Ureter (tissue), 1 donor: ENCODE data around the gene MEOX2. TPM values are rescaled to one million over a fixed set of nuclear protein-coding genes. Genes with fewer than 3 reads are reported as not detected.

Experiments used
- DNase-seq: peaks from one replicate; pipeline ENCODE4 v3.0.0-alpha.2; 2020; ENCODE audit warnings: low spot score
- total RNA-seq: library from RNA; stranded (reverse); gene quantifications from one replicate; pipeline ENCODE4 v1.2.4, GENCODE V29; 2023
- donor health status: DM: yes; HTN: yes; CAD: no.

MEOX2 gene
- 5.6 TPM for total RNA-seq

GRCh38 chr7:15686295-15686956 lies at the start of gene MEOX2:
Gene MEOX2, minus strand, starts transcription at chr7:15686683. Its CDS starts 281 bp downstream, at chr7:15686402.
- peak; percentile 64 for DNase-seq

- DNase-seq: no peak
These were observed 43.3 kb upstream of the MEOX2 start for GRCh38 chr7:15729746-15730145.

GRCh38 chr7:15725051-15725450 lies 38.6 kb upstream of the MEOX2 start:
- no peak for DNase-seq

DNA sequence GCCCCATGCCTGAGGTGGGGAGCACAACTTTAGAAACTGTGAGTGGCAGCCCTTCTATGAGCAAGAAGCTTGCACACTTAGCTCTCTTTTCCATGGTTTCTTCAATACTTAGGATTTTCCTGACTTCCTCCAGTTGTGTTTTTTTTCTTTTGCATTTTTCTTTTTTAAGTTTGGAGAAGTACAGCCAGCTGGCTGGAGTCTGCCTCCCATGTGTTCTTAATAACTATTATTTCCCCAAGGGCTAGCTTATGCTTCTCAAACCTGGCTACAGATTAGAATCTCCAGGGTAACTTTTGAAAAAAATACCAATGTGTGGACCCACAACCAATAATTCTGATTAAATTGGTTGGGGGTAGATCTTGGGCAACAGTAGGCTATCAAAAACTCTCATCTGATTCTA lies 37.4 kb upstream of the MEOX2 start:
- DNase-seq: no peak

DNA sequence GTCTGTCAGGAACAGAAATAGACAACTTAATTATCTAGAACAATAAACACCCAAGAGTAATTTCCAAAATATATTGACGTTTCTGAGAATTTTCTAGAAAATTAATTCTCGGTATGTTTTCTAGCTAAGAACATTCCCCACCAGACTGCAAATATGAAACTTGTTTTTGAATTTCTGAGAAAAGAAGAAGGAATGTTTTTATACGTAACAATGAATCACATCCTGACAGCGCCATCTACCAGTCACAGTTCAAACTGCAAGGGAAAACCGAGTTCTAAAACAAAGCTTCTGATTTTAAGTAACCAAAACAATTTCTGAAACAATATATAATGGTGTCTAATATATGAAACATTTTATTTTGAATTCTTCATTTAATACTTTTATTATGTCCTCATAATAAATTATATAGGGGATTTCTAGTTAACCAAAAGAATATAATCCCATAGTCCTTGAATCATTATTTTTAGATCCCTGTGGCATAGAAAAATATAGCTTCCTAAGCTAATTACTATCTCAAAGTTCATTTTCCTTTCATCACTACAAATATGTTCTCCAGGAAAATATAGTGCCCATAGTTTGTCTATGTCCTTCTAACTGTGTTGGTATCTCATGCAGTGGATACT lies 34.5 kb upstream of the MEOX2 start:
- no peak for DNase-seq

DNA sequence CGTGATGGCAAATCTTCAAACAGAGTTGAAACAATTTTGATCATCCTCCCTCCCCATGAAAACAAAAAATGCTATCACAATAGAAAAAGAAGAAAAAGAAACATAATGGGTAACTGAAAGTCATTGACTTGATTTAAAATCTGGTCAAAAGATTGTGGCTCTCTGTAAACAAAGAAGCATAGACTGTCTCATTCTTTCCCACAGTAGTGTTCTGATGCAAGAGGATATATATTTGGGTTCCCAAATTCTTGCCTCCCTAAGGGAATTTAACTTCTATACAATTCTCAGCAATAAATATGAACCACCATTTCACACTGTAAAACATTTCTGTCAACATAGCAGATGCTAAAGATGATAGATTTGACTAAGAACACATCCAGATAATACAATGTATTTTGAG lies 32.8 kb upstream of the MEOX2 start:
- no peak for DNase-seq

DNA sequence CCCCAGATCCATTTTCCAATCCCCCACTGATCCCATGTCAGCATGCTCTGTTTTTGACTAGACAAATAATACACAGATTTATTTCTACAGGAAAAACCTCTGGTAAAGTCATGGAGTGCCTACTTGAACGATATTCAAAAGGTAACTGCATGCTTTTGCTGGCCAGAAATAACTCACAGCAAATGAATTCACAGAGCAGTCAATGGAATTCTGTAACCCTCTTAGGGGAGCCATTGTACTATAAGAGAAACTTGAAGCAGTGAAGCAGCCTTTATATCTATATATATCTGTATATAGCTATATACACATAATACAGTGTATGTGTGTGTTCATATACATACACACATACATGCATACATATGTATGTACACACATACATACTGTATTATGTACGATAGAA lies 29.0 kb upstream of the MEOX2 start:
- DNase-seq: no peak

DNA sequence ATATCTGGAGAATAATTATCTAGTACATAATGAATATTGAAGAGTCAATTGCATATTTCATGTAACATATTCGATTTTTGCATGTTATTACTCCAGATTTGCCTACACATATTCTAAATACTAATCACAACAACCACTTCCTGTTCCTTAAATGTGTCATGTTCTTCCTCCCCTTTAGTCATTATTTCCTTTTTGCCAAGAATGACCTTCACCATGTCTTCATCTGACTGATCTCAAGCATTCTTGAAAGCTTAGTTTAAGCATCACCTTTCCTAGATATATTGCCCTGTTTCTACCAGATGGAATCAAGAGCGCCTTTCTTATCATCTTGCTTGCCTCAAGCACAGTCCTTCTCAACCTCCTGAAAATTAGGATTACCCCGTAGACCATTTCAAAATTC lies 23.5 kb upstream of the MEOX2 start:
- DNase-seq: no peak

GRCh38 chr7:15707570-15707969 lies 21.1 kb upstream of the MEOX2 start:
- DNase-seq: no peak

- no peak for DNase-seq
These were observed 17.2 kb upstream of the MEOX2 start for GRCh38 chr7:15703732-15704131.

DNA sequence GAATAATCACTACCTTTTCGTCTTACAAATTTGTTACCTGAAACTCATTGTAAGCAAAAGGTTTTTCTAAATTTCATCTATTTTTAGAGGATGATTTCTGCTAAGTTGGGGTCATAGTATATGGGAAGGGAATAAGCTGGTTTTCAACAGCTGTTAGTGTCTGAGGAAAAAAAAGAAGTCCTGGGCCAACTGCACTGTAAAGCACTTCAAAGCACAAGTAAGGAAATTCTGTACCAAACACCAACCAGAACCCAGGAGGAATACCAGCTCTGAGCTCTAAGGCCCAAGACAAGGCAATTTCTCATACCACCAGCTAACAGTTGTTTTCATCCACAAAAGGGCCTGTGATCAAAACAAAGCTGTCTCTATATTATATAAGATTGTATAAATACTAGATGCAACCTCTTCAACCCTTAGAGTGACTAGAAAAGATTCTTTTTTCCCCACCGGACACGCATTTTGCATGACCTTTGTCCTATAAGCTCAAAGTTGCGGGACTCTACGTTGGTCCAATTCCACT lies 6.1 kb upstream of the MEOX2 start:
- DNase-seq: no peak

DNA sequence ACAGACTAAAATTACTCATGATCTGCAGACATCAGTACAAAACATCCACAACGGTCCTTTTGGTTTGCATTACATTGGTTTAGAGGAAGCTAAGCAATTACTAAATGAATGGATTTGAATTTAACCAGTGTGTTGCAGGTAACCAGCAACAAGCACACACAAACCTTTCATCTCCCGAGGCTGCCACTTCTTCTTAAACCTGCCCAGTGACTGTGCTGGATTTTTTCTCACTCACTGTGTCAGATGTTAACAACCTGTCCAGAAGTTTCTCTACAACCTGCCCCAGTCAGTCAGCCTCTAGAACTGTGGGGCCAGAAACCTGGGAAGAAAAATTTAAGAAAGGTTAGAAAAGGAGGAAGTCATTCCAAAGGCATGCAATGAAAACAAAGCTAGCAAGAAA lies 2.4 kb upstream of the MEOX2 start:
- no peak for DNase-seq

GRCh38 chr7:15688279-15688626 lies 1.8 kb upstream of the MEOX2 start:
- DNase-seq: no peak

- DNase-seq: no peak
These were observed 1.2 kb upstream of the MEOX2 start for GRCh38 chr7:15687546-15688278.

DNA sequence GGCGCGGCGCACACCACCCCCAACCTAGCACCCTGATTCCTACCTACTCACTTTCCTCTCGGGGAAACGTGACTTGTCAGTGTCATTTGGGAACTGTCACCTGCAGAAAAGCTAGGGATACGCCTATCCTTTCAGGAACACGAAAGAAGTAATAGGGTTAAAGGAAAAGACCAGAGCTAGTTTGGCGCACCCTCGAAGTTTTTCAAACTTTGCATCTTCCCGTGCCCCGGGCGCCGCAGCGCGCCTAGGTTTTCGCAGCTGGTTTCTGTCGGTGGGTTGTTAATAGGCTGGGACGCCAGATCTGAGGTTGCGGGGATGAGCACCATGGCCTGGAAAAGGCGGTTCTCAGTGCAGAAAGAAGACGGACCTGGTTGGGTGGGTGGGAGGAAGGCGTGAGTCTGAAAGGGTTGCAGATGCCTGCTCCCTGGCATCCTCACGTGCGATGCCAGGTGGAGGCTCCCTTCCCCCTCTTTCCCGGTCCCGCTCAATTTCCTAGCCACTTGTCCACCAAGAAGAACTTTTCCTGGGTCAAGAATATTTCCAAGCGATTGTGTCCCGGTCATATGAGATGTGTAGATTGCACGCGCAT lies 568 bp upstream of the MEOX2 start:
- DNase-seq: no peak

DNA sequence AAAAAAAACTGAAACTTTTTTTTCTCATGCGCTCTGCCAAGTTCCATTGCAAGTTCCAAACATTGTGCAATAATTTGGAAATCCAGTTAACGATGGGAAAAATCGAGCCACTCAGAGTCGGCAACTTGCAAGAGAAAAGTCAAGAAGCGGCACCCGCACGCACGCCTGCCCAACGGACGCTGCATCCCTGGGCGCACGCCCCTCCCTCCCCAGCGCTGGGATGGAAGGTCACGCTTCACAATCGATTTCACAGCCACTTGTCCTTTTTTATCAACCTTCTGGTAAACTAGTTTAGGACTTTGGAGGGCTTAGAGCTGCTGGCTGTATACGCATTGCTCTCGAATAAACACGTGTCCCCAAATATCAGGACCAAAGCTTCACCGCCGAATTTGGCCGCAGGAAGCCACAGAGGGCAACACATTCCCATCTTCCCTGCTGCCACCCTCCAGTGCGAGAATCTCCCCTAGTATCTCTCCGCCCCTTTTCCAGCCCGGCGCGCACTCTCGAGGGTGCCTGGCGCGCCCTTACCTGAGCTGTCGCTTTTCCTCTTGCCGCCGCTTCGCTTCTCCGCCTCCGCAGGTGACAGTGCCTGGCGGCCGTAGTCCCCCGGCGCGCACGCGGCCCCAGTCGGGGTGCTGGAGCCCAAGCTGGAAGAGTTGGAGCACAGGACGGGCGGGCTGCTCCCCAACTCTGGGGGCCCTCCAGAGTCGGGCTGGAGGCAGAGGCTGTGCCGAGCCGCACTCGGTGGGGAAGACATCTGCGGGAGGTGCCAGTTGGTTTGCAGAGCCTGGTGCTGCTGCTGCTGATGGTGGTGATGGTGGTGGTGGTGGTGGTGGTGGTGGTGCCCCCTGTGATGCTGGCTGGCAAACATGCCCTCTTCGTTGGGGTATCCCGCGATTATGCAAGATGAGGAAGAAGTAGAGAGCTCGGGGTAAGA lies 857 bp downstream of the MEOX2 start:
- DNase-seq: peak; percentile 51

DNA sequence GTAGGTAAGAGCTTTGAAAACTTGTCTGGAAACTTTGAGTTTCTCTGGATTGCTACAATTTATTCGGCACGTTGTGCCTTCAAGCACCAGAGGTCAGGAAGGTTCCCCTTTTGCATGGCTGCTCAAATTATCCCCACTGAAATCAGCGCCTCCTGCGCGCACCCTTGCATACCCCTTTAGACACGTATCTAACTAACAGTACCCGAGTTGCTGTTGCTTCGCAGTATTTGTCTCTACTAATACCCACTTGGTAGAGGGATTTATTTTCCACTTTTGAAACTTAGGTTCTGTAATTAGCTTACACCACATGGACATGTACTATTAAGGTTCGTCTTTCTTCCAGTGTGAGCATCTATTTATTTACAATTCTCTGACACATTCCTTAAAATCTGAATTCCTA lies 1.6 kb downstream of the MEOX2 start:
- DNase-seq: no peak

- no peak for DNase-seq
These were observed 2.2 kb downstream of the MEOX2 start for GRCh38 chr7:15684111-15684800.

- no peak for DNase-seq
These were observed 3.7 kb downstream of the MEOX2 start for GRCh38 chr7:15682751-15683245.

DNA sequence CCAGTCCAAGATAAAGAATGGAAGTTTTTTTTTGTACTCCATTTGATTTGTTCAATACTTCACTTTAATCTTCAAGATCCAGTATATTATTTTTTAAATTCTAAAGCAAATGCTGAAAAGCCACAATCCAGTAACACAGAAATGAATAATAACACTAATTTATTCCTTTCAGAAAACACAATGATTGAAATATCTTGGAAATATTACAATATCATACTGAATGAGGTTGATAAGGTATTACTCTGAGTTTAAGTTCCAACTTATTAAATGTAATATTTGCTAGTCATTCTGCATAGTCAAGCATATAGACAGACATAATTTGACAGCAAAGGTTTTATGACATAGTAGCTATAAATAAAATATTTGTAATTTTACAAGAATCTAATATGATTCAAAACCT lies 4.4 kb downstream of the MEOX2 start:
- no peak for DNase-seq

- no peak for DNase-seq
These were observed 4.9 kb downstream of the MEOX2 start for GRCh38 chr7:15681631-15682030.
